GM12874 (cell line): ENCODE results near the gene MICA.
A peak's percentile ranks its signal among the peaks of the same experiment; 100 is the strongest.

Source experiments
- CTCF ChIP-seq: IDR thresholded peaks from 2 replicates; pipeline ENCODE4 v1.5.1; 2011; ENCODE audit warnings: low read depth, mild to moderate bottlenecking, control low read depth, low read length, moderate library complexity; ENCODE audit not compliant: insufficient read depth

Gene MICA

GRCh38 chr6:31396422-31397152 is 6.8 kb upstream of the MICA start:
- TF ChIP-seq CTCF: peak; percentile 78

GRCh38 chr6:31397901-31398525 is 5.4 kb upstream of the MICA start:
- TF ChIP-seq CTCF: no peak

GRCh38 chr6:31399589-31400466 is 3.6 kb upstream of the MICA start:
- TF ChIP-seq CTCF: peak; percentile 94

GRCh38 chr6:31400467-31401289 is 2.7 kb upstream of the MICA start:
- no peak for TF ChIP-seq CTCF

- TF ChIP-seq CTCF: no peak
Measured at GRCh38 chr6:31401403-31401802, 2.0 kb upstream of the MICA start.

GRCh38 chr6:31402324-31403282 is 792 bp upstream of the MICA start:
- TF ChIP-seq CTCF: no peak
